Stimulated activated CD8-positive, alpha-beta memory T cell treated with anti-CD3 and anti-CD28 coated beads, Interleukin-7, amount 100 ng/mL, for 24 hours (primary cell): Measurements from ENCODE around the gene ITPR1.

Experiments
- DNase-seq: peaks from one replicate; pipeline ENCODE4 v3.0.0-alpha.2; 2020; ENCODE audit warnings: low read depth

Gene ITPR1

GRCh38 chr3:4745235-4745610 lies 252.1 kb downstream of the ITPR1 start:
- DNase-seq: no peak

- DNase-seq: no peak
These were observed 253.3 kb downstream of the ITPR1 start for GRCh38 chr3:4746241-4746958.

- no peak for DNase-seq
These were observed 255.0 kb downstream of the ITPR1 start for GRCh38 chr3:4748127-4748526.

- no peak for DNase-seq
These were observed 255.7 kb downstream of the ITPR1 start for GRCh38 chr3:4748701-4749378.

GRCh38 chr3:4749567-4750002 lies 256.4 kb downstream of the ITPR1 start:
- no peak for DNase-seq

- no peak for DNase-seq
These were observed 257.3 kb downstream of the ITPR1 start for GRCh38 chr3:4750306-4750968.

GRCh38 chr3:4751029-4751501 lies 257.9 kb downstream of the ITPR1 start:
- DNase-seq: no peak

- no peak for DNase-seq
These were observed 258.5 kb downstream of the ITPR1 start for GRCh38 chr3:4751502-4752101.

- DNase-seq: no peak
These were observed 259.3 kb downstream of the ITPR1 start for GRCh38 chr3:4752201-4753072.

- no peak for DNase-seq
These were observed 260.0 kb downstream of the ITPR1 start for GRCh38 chr3:4753073-4753691.

- DNase-seq: no peak
These were observed 261.3 kb downstream of the ITPR1 start for GRCh38 chr3:4754180-4755086.

GRCh38 chr3:4755566-4755965 lies 262.4 kb downstream of the ITPR1 start:
- no peak for DNase-seq

- no peak for DNase-seq
These were observed 263.1 kb downstream of the ITPR1 start for GRCh38 chr3:4756057-4756775.

GRCh38 chr3:4756855-4757574 lies 263.9 kb downstream of the ITPR1 start:
- DNase-seq: no peak

GRCh38 chr3:4757575-4758248 lies 264.6 kb downstream of the ITPR1 start:
- DNase-seq: no peak

GRCh38 chr3:4758249-4758860 lies 265.2 kb downstream of the ITPR1 start:
- no peak for DNase-seq

- no peak for DNase-seq
These were observed 266.0 kb downstream of the ITPR1 start for GRCh38 chr3:4758957-4759656.
